ENCODE results near the gene SLC44A4. TPM values are rescaled to one million over a fixed set of nuclear protein-coding genes. Genes with fewer than 3 reads are reported as not detected.
"Not testable (repeated sequence)": the region's sequence is repeated elsewhere in the genome, so short reads cannot be mapped to it uniquely, and the experiment has no call there.

The SLC44A4 gene
- total RNA-seq, 1 donor from 2014 or later, result not detected

DNA sequence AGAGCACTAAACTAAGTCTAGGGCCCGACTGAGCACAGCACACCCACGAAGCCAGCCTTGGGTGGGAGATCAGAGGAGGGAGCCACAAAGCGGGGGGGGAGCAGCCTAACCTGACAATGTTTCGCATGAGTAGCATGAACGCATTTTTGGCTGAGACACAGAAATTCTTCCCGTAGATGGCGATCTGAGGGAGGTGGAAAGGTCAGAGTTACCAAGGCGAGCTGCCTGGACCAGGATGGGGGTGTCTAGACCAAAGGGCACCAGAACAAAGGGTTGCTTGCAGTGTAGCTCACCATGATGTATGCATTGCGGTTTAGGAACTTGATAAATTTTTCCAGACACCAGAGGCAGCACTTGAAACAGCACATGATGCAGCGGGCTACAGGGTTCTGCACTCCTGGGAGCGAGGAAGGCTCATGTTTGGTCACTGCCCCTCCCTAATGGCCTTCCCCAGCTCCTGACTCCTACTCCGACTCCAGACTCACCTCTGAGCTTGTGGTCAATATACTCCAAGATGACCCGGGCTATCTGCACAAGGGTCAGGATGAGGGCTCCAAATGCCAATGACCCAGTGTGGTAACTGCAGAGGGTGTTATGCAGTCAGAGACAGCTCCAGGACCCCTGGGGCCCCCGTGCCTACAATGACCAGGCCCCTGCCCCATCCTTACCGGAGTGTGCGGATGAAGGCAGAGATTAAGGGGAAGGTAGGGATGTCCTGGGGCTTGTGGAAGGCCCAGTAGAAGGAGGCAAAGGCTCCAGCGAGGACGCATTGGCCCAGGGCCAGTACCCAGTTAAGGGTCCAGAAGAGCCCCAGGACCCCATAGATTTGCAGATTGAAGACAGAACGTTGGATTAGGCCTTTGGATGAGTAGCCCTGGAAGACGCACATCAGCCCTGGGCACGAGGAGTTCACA, 13.3 kb downstream of the SLC44A4 start:
- DNase-seq (no peak), ATAC-seq (ENCODE audit: poor library complexity) (no peak)
- intact Hi-C loops (cut with DNase I), result no loop called here

DNA sequence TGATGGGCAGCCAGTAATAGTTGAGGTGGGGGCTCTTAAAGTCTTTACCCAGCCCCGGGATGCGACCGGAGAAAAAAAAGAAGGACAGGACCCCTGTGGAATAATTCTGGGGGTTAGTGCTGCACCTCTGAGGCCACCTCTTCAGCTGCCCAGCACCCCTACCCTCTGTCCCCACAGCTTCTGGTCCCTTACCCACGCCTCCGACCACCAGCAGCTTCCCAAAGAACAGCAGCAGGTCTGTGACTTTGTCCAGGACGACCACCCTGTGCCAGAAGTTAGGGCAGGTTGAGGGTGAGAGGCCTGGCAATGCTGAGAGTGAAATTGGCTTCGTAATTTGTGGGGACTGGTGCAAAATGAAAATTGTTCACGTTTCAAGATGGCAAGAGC, 14.0 kb downstream of the SLC44A4 start:
- no peak for DNase-seq
- no peak for ATAC-seq (ENCODE audit: poor library complexity)
- intact Hi-C loops (cut with DNase I), result no loop called here

DNA sequence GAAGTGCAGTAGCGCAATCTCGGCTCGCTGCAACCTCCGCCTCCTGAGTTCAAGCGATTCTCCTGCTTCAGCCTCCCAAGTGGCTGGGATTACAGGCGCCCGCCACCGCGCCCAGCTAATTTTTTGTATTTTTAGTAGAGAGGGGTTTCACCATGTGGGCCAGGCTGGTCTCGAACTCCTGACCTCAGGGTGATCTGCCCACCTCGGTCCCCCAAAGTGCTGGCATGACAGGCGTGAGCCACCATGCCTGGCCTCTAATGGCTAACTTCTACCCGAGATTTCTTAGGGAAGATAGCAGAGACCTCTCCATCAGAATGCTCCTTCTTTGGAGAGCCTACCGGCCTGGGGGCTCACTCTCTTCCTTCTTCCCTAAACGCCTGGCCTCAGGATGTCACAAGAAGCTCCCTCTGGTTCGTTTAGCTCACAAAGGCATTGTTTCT, 14.7 kb downstream of the SLC44A4 start:
- intact Hi-C loops (cut with DNase I); ATAC-seq (ENCODE audit: poor library complexity); DNase-seq: not testable (repeated sequence)

DNA sequence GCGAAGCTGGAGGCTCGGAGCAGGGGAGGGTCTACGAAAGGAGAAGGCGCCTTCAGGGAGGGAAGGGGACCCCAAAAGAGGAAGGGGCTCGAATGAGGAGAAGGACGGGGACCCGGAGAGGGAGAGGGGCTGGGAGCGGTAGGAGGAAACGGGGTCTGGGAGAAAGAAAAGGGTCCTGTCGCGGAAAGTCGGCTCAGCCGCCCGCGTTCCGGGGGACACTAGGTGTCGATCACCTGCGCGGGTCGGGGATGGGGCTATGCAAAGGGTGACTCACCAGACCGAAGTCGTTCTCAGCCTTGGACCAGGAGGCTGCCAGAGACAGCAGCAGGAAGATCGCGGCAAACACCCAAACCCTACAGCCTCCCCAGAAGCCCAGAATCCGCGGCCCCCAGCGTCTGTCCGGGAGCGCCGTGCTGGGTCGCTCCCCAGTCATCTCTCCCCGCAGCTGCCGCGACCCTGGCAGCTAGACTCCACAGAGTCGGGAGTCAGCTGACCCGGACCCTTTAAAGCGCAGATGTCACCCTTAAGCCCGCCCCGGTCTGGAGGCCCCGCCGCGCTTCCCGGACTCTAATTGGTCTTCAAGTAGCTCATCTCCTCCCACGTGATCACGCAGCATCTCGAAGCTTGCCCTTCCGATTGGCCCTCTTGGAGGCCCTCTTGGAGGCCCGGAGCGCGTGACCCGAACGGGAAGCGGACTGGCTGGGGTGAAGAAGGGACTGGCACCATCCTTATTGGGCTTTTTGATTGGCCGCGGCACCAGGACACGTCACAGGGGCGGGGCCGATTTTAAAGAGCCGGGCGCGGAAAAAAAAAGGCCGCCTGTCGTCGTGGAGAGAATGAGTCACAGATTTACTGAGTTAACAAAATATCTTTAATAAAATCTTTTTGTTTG, 16.2 kb downstream of the SLC44A4 start, which contains the start of gene NEU1:
TSS of gene NEU1 (minus strand) at position 478 of the 892 bp plus-strand sequence. CDS start at position 433, 45 bp downstream.
- ATAC-seq (ENCODE audit: poor library complexity), result peak; percentile 99
- intact Hi-C loops (cut with DNase I), result no loop called here
- peak; percentile 100 for DNase-seq

DNA sequence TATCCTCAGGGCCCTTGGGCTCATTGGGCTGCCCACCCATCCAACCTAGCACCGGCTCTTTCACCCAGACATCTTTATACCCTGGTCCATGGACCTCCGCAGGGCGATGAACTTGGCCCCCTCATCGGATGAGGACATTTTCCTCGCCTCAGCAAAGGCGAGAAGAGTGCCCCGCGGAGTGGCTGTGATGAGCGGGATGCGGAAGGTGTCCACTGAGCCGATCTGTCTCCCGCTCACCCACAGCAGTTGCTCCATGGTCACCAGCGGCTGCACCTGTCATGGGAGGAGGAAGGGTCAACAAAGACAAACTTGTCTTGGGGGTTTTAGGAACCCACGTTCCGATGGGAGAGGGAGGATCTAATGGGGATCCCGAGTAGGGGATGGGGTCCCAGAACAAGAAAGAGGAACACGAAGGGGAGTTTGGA, 16.9 kb downstream of the SLC44A4 start:
- DNase-seq, result peak; percentile 24
- ATAC-seq (ENCODE audit: poor library complexity), result no peak
- intact Hi-C loops (cut with DNase I), result no loop called here

DNA sequence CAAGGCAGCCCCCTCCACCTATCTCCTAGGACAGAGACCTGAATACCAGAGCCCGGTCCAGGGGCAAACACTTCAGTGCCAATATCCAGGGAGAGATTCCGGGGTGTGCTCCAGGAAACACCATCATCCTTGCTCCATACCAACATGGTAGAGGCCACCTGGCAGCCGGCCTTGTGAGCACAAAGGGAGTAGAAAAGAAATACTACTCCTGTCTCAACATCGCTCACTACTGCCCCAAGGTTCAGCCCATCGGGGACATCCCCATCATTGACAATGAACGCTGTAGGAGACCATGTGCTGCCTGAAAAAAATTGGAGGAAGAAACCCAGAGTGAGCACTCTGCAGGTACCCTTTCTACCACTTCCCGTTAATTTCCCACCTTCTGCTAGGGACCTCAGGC, 17.6 kb downstream of the SLC44A4 start:
- DNase-seq, result peak; percentile 37
- intact Hi-C loops (cut with DNase I), result no loop called here
- ATAC-seq (ENCODE audit: poor library complexity), result no peak

DNA sequence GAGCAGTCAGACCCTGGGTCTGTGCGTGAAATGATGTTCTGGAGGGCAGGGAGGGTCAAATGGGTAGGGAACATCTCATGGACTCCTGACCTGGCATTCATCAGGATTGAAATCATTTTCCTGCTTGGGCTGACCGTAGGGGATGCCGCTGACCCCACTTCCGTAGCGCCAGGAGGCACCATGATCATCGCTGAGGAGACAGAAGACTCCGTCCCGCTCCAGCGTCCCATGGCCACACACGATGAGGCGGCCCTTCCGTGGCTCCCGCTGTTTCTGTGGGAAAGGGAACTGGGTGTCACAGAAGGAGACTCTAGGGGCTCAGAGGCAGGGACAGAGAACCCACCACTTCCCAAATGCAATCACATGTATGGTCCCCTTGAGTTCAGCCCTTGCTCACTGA, 18.4 kb downstream of the SLC44A4 start:
- ATAC-seq (ENCODE audit: poor library complexity) (no peak), DNase-seq (peak; percentile 23)
- intact Hi-C loops (cut with DNase I), result no loop called here

DNA sequence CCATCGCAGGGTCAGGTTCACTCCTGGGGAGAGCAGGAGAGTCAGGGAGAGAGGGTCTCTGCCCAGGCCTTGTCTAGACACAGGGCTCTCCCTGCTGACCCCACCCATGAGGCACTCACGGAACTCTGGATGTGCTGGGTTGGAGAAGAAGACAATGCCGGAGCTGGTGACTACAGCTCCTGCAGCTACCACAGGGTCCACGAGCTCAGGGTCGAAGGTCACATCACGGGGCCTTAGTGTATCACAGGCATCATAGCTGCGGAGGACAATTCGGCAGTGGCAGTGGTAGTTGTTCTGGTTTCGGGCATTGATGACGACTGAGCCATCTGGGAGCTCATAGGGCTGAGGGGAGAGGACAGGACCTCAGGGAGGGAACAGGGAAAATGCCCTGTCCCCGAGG, 18.9 kb downstream of the SLC44A4 start:
- intact Hi-C loops (cut with DNase I), result no loop called here
- ATAC-seq (ENCODE audit: poor library complexity), result no peak
- DNase-seq, result no peak

DNA sequence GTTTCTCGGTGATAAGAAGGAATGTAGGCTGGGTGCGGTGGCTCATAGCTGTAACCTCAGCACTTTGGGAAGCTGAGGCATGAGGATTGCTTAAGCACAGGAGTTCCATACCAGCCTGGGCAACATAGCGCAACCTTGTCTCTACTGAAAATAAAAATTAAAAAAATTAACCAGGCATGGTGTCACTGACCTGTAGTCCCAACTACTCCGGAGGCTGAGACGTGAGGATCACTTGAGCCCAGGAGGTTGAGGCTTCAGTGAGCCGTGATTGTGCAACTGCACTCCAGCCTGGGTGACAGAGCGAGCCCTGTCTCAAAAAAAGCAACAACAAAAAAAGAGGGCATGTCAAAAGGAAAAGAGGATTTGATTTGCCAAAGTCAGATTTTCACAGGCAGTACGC, 20.1 kb downstream of the SLC44A4 start:
- ATAC-seq (ENCODE audit: poor library complexity) (no peak), DNase-seq (peak; percentile 1)
- intact Hi-C loops (cut with DNase I), result no loop called here

DNA sequence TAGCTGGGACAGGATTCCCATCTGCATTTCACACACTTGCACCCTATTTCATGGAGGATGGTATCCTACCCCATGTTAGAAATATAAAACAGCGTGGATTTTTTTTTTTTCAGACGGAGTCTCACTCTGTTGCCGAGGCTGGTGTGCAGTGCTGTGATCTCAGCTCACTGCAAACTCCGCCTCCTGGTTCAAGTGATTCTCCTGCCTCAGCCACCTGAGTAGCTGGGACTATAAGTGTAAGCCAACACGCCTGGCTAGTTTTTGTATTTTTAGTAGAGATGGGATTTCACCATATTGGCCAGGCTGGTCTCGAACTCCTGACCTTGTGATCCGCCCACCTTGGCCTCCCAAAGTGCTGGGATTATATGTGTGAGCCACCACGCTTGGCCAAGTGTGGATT, 21.0 kb downstream of the SLC44A4 start:
- ATAC-seq (ENCODE audit: poor library complexity); intact Hi-C loops (cut with DNase I): not testable (repeated sequence)
- peak; percentile 4 for DNase-seq

DNA sequence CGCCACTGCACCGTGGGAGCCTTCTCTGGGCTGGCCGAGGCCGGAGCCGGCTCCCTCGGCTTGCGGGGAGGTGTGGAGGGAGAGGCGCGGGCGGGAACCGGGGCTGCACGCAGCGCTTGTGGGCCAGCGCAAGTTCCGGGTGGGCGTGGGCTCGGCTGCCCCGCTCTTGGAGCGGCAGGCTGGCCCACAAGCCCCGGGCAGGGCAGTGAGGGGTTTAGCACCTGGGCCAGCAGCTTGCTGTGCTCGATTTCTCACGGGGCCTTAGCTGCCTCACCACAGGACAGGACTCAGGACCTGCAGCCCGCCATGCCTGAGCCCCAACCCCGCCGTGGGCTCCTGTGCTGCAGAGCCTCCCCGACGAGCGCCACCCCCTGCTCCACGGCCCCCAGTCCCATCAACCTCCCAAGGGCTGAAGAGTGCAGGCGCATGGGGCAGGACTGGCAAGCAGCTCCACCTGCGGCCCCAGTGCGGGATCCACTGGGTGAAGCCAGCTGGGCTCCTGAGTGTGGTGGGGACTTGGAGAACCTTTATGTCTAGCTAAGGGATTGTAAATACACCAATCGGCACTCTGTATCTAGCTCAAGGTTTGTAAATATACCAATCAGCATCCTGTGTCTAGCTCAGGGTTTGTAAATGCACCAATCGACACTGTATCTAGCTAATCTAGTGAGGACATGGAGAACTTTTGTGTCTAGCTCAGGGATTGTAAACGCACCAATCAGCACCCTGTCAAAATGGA, 26.6 kb downstream of the SLC44A4 start:
- intact Hi-C loops (cut with DNase I); DNase-seq; ATAC-seq (ENCODE audit: poor library complexity): not testable (repeated sequence)

DNA sequence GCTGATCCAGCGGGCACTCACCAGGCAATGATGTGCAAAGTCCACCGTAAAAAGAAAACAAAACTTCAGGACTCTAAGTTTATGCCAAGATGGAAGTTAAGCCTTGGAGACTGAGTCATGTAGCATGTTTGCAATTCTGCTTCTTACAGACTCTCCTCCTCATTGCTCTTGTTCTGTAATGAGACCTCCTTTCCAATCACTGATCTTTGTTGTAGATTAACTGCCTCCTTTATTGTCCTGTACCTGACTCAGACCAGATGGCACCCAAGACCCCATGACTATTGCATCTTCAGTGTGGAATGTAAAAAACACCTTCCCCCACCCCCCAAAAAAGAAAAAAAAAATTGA, 27.3 kb downstream of the SLC44A4 start:
- DNase-seq (no peak), ATAC-seq (ENCODE audit: poor library complexity) (no peak)
- intact Hi-C loops (cut with DNase I), result no loop called here

DNA sequence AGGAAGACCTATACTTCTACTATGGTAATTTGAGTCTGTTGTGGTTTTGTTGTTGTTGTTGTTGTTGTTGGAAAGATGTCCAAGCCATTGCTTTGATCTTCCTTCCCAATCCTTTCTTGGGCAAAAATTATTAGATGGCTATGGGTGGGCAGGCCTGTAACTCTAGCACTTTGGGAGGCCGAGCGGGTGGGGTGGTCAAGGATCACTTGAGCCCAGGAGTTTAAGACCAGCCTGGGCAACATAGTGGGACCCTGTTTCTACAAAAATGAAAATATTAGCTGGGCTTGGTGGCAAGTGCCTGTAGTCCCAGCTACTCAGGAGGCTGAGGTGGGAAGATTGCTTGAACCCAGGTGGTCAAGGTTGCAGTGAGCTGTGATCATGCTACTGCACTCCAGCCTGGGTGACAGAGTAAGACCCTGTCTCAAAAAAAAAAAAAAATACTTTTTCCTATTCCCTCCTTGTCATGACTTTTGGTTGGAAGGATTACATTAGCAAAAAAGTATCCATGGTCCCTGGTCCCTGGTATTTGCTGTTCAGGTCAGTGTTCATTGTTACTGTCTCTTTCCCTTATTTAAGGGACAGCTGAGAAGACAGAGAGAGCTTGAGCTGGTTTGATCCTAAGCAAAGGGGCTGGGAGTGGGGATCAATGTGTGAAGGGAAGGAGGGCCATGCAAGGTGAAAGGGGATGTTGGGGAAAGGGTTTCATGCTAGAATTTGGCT, 27.9 kb downstream of the SLC44A4 start:
- no peak for ATAC-seq (ENCODE audit: poor library complexity)
- DNase-seq, result no peak
- intact Hi-C loops (cut with DNase I), result no loop called here

DNA sequence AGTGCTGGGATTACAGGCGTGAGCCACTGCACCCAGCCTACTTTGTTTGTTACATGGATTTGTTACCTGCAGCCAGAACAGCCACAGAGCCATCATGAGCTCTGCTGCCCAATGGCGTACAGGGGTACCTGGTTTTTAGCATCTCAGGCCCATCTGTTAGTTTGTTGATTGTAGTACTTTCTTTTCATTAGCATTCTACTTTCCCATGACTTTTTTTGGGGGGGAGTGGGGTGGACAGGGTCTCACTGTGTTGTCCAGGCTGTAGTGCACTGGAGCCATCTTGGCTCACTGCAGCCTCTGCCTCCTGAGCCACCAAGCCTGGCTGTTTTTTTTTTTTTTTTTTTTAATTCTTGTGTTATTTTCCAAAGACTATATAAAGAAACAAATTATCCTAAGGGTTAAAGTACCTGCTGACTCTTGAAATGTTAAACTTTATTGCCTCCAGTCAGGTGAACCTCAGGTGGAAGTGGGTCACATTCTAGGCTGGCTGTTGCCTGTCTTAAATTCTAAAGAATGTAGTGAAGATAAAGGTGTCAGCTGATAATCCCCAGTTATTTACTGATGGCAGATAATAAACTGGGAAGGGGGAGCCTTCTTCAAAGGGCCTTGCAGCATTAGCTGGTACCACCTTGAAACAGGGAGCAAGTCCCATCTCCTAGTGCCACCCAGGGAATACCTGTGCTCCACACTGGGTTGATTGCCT, 31.4 kb downstream of the SLC44A4 start:
- no peak for DNase-seq

DNA sequence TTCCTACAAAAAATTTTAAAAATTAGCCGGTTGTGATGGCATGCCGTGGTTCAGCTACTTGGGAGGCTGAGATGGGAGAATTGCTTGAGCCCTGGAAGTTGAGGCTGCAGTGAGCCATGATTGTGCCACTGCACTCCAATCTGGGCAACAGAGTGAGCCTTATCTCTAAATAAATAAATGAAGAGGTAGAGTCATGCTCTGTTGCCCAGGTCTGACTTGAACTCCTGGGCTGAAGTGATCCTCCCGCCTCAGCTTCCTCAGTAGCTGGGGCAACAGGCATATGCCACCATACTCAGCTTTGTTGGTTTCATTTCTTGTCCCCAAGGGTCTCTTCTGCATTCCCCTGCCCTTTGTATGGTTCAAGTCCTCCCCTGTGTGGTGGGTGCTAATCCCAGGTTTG, 34.3 kb downstream of the SLC44A4 start:
- no peak for DNase-seq
- ATAC-seq (ENCODE audit: poor library complexity), result no peak
- intact Hi-C loops (cut with DNase I), result no loop called here

More for the DNA sequence above, 31.4 kb downstream of the SLC44A4 start:
- intact Hi-C loops (cut with DNase I), result no loop called here
- ATAC-seq (ENCODE audit: poor library complexity), result no peak

DNA sequence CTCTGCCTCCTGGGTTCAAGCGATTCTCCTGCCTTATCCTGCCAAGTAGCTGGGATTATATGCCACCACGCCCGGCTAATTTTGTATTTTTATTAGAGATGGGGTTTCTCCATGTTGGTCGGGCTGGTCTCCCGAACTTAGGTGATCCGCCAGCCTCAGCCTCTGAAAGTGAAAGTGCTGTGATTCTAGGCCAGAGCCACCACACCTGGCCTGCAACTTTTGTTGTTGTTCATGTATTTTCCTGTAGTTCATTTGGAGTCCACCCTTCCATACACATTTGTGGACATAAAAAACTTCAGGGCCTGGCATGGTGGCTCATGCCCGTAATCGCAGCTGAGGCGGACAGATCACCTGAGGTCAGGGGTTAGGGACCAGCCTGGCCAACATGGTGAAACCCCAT, 36.7 kb downstream of the SLC44A4 start:
- ATAC-seq (ENCODE audit: poor library complexity) (no peak), DNase-seq (no peak)
- intact Hi-C loops (cut with DNase I), result no loop called here

DNA sequence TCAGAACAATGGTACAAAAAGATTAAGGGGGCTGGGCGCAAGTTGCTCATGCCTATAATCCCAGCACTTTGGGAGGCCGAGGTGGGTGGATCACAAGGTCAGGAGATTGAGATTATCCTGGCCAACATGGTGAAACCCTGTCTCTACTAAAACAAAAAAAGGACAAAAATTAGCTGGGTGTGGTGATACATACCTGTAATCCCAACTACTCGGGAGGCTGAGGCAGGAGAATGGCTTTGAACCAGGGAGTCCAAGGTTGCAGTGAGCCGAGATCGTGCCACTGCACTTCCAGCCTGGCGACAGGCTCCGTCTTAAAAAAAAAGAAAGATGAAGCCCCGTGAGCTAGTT, 39.0 kb downstream of the SLC44A4 start:
- not testable (repeated sequence) for DNase-seq; ATAC-seq (ENCODE audit: poor library complexity)
- intact Hi-C loops (cut with DNase I), result loop anchor here (10.0 kb wide), 1 partner anchor 105 kb away; the partner anchor contains the start of gene CLIC1

DNA sequence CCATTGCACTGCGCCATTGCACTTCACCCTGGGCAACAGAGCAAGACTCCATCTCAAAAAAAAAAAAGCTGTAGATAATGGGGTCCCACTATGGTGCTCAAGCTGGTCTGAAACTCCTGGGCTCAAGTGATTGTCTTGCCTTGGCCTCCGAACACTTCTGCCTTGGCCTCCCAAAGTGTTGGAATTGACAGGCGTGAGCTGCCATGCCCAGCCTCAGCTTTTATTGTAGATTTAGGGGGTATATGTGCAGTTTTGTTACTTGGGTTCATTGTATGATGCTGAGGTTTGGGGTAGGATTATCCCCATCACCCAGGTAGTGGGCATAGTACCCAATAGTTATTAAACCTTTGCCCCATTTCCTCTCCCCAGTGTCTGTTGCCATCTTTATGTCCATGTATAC, 39.8 kb downstream of the SLC44A4 start:
- DNase-seq (no peak), ATAC-seq (ENCODE audit: poor library complexity) (no peak)
- intact Hi-C loops (cut with DNase I), result loop anchor here (10.0 kb wide), 1 partner anchor 104 kb away; the partner anchor contains the start of gene CLIC1
